ENCODE results near the gene GNB1L. TPM values are rescaled to one million over a fixed set of nuclear protein-coding genes. Genes with fewer than 3 reads are reported as not detected.

The GNB1L gene
- total and polyA plus RNA-seq, 9 of the 15 experiments (the other 6 are each of a cell fraction or from before 2014, with no cell fraction given): 0.56 to 50.5 (median 10.2) TPM

DNA sequence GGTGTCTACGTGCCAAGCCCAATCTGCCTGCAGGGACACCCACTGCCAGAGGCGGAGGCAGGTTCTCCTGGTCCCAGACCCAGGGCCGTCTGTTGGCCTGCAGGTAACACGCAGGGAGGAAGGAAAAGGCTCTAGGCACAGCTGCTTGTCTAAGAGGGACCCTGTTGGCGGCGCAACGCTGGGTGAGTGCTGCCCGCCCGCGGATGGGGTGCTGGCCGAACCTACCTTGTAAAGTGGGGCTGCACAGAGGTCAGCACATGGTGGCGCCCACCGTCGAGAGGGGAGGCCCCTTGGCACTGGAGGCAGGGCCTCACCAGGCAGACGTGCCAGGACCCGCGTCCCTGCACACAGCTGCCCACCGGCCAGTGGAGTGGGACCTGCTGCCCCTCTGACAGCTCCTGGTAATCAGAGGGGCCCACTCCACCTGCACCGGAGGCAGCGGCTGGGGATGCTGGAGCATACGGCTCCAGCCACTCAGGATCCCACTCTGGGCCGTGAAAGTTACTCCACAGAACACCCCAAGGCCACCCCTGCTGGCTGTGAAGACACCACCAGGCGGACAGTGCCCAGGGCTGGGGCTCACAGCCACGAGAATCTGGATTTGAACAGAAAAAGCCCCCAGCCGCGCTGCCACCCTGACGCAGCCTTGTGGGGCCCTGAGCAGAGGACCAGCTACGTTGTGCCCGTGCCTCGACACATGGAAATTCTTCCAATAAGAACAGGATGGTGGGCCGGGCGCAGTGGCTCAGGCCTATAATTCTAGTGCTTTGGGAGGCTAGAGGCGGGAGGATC, 70.1 kb downstream of the GNB1L start (continued):
- TF ChIP-seq POLR2G (IDR thresholded peaks at IDR 0.05; ENCODE audit: low read depth, low read length): peak; percentile 70
- peak; percentile 28 for TF ChIP-seq FIP1L1 (IDR thresholded peaks at IDR 0.05; ENCODE audit: low read depth, low read length, poor library complexity, severe bottlenecking)
- peak; percentile 69 for TF ChIP-seq HMGN3 (IDR thresholded peaks at IDR 0.05; ENCODE audit: borderline replicate concordance, extremely low read depth, insufficient read length, low read depth, low read length)
- TF ChIP-seq SETDB1 (IDR thresholded peaks at IDR 0.05; ENCODE audit: low read length): peak; percentile 38
- TF ChIP-seq SIX5 (IDR thresholded peaks at IDR 0.05; ENCODE audit: borderline replicate concordance in 1 of 2, insufficient read depth in 1 of 2, low read depth in 1 of 2, low read length in 2 of 2): no peak
- no peak for TF ChIP-seq BRD4 (IDR thresholded peaks at IDR 0.05)
- TF ChIP-seq XRCC3 (IDR thresholded peaks at IDR 0.05): no peak
- no peak for TF ChIP-seq NEUROD1 (IDR thresholded peaks at IDR 0.05; ENCODE audit: borderline replicate concordance, low read depth, low read length, partially characterized antibody)
- no peak for TF ChIP-seq TCF7L2 (IDR thresholded peaks at IDR 0.05; ENCODE audit: low read depth, low read length)
- no peak for TF ChIP-seq SMARCE1 (IDR thresholded peaks at IDR 0.05)
- no peak for TF ChIP-seq ZNF175 (CRISPR knock-in tag; IDR thresholded peaks at IDR 0.05; ENCODE audit: low read depth)
- TF ChIP-seq, protein P1, sequence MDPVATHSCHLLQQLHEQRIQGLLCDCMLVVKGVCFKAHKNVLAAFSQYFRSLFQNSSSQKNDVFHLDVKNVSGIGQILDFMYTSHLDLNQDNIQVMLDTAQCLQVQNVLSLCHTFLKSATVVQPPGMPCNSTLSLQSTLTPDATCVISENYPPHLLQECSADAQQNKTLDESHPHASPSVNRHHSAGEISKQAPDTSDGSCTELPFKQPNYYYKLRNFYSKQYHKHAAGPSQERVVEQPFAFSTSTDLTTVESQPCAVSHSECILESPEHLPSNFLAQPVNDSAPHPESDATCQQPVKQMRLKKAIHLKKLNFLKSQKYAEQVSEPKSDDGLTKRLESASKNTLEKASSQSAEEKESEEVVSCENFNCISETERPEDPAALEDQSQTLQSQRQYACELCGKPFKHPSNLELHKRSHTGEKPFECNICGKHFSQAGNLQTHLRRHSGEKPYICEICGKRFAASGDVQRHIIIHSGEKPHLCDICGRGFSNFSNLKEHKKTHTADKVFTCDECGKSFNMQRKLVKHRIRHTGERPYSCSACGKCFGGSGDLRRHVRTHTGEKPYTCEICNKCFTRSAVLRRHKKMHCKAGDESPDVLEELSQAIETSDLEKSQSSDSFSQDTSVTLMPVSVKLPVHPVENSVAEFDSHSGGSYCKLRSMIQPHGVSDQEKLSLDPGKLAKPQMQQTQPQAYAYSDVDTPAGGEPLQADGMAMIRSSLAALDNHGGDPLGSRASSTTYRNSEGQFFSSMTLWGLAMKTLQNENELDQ (CRISPR knock-in tag; IDR thresholded peaks at IDR 0.05; ENCODE audit: borderline replicate concordance): no peak
- 0 out of 2 replicates have a peak, but pooled peaks have one; percentile 72 for TF ChIP-seq RBM14 (IDR thresholded peaks at IDR 0.05; ENCODE audit: borderline replicate concordance, insufficient read depth, low read depth, low read length)
- TF ChIP-seq RBM22 (IDR thresholded peaks at IDR 0.05; ENCODE audit: low read depth, low read length, poor library complexity, severe bottlenecking): peak; percentile 77
- no peak for TF ChIP-seq ZNF507 (tag; conservative IDR thresholded peaks at IDR 0.05)
- TF ChIP-seq CC2D1A (IDR thresholded peaks at IDR 0.05): no peak
- TF ChIP-seq RFX7 (CRISPR knock-in tag; IDR thresholded peaks at IDR 0.05): no peak
